GM12878 (cell line): ENCODE data around the gene ATAD2B. TPM values are rescaled to one million over a fixed set of nuclear protein-coding genes. Genes with fewer than 3 reads are reported as not detected.

ENCODE experiments used
- ATAC-seq: fragments of 200-7000 bp; cut with Tn5 transposase; 3 replicates; pipeline ENCODE4 v1.9.1; 2020; ENCODE audit warnings: mild to moderate bottlenecking, moderate library complexity
- BruUV-seq: library from RNA; stranded (reverse); fragments of 400-500 nt; replicated peaks from 2 replicates; lab custom pipeline; 2021; lab: Mats Ljungman, UMichigan
- CTCF ChIA-PET: fragments of 300-600 bp; sonication (Branson Sonifier 250); formaldehyde crosslinking; extraction: SDS; loops from one replicate; lab custom pipeline; 2021; ENCODE audit warnings: inconsistent platforms; lab: Yijun Ruan, JAX
- POLR2A ChIA-PET: fragments of 350-600 bp; formaldehyde crosslinking; extraction: SDS; loops from one replicate; lab custom pipeline; 2021; ENCODE audit warnings: inconsistent platforms; lab: Charles Lee
- RAD21 ChIA-PET: fragments of 300-600 bp; sonication (Branson Sonifier 250); formaldehyde crosslinking; loops from one replicate; lab custom pipeline; 2023; ENCODE audit warnings: antibody characterized with exemption; ENCODE audit not compliant: unreplicated experiment; lab: Charles Lee
- SMC1A ChIA-PET: fragments of 300-600 bp; sonication (Branson Sonifier 250); formaldehyde crosslinking; loops from one replicate; lab custom pipeline; 2023; ENCODE audit not compliant: unreplicated experiment, uncharacterized antibody; lab: Charles Lee
- DNase-seq: peaks from one replicate; pipeline ENCODE4 v3.0.0-alpha.2; 2011; ENCODE audit warnings: low read depth, low spot score
- FAIRE-seq: peaks from 3 replicates; lab custom pipeline; 2011; peaks lifted over from hg19 to GRCh38; lab: Jason Lieb, UNC
- H2AFZ ChIP-seq: 2 replicates; pipeline ENCODE4 v1.6.0; 2011; ENCODE audit warnings: low read depth, low read length, control low read depth; ENCODE audit not compliant: control insufficient read depth
- H3K27ac ChIP-seq: 2 replicates; pipeline ENCODE4 v1.5.1; 2011; ENCODE audit warnings: control low read depth; ENCODE audit not compliant: control insufficient read depth, insufficient read depth
- H3K27me3 ChIP-seq, 2 experiments: replicated peaks in 1 of 2; 2 replicates each; pipeline versions ENCODE4 v1.6.0 to v1.6.1; 2011; ENCODE audit warnings: low read length in 1 of 2; ENCODE audit not compliant: control insufficient read depth in 2 of 2, insufficient read depth in 2 of 2
- H3K36me3 ChIP-seq, 2 experiments: 2 replicates each; pipeline ENCODE4 v1.5.1; 2011; ENCODE audit warnings: low read length in 1 of 2; ENCODE audit not compliant: control insufficient read depth in 2 of 2, insufficient read depth in 2 of 2
- H3K4me1 ChIP-seq: 2 replicates; pipeline ENCODE4 v1.6.1; 2011; ENCODE audit warnings: mild to moderate bottlenecking, low read length, moderate library complexity, mixed read lengths; ENCODE audit not compliant: control insufficient read depth, insufficient read depth
- H3K4me2 ChIP-seq: 2 replicates; pipeline ENCODE4 v1.6.0; 2011; ENCODE audit warnings: control low read depth; ENCODE audit not compliant: control insufficient read depth, insufficient read depth
- H3K4me3 ChIP-seq: fragments of 200-600 bp; sonication (generic); 2 replicates; pipeline ENCODE4 v1.5.1; 2016
- H3K79me2 ChIP-seq: 2 replicates; pipeline ENCODE4 v1.6.0; 2011; ENCODE audit warnings: low read length; ENCODE audit not compliant: control insufficient read depth, insufficient read depth
- H3K9ac ChIP-seq: 2 replicates; pipeline ENCODE4 v1.8.0; 2011; ENCODE audit warnings: low read length, control low read depth, mixed read lengths; ENCODE audit not compliant: control insufficient read depth, insufficient read depth
- H3K9me3 ChIP-seq: replicated peaks from 3 replicates; pipeline ENCODE4 v1.5.1; 2011; ENCODE audit warnings: mild to moderate bottlenecking, low read length; ENCODE audit not compliant: control insufficient read depth, insufficient read depth
- H4K20me1 ChIP-seq: 2 replicates; pipeline ENCODE4 v1.6.0; 2011; ENCODE audit not compliant: control insufficient read depth, insufficient read depth
- ATF2 ChIP-seq: IDR thresholded peaks from 2 replicates; pipeline ENCODE4 v1.6.1; 2012; ENCODE audit warnings: low read length, inconsistent platforms
- CEBPB ChIP-seq, 2 experiments: fragments of 150-350 bp in 1 of 2; IDR thresholded peaks; 2 replicates each; pipeline ENCODE4 v1.6.1; 2012 to 2014; ENCODE audit warnings: low read depth in 2 of 2, low read length in 2 of 2, borderline replicate concordance in 1 of 2, inconsistent platforms in 1 of 2
- CHD2 ChIP-seq: IDR thresholded peaks from 2 replicates; pipeline ENCODE4 v1.6.1; 2011; ENCODE audit warnings: low read depth, low read length, improper control_type of control experiment, borderline replicate concordance
- CTCF ChIP-seq, 3 experiments: IDR thresholded peaks in 2 of 3; conservative IDR thresholded peaks in 1 of 3; 2 replicates each; pipeline ENCODE4 v1.5.1; 2011; ENCODE audit warnings: low read depth in 3 of 3, low read length in 3 of 3, mild to moderate bottlenecking in 3 of 3, control low read depth in 2 of 3, moderate library complexity in 2 of 3, inconsistent platforms in 1 of 3, mixed read lengths in 1 of 3; ENCODE audit not compliant: control insufficient read depth in 2 of 3, insufficient read depth in 1 of 3; ENCODE audit errors: extremely low read depth in 1 of 3
- FOXK2 ChIP-seq: fragments of 450-650 bp; IDR thresholded peaks from 2 replicates; pipeline ENCODE4 v1.6.1; 2017; ENCODE audit warnings: mild to moderate bottlenecking, moderate library complexity
- HCFC1 ChIP-seq: fragments of 150-350 bp; IDR thresholded peaks from 2 replicates; pipeline ENCODE4 v1.6.1; 2014; ENCODE audit warnings: low read length
- IKZF2 ChIP-seq, 2 experiments: fragments of 450-650 bp; IDR thresholded peaks; 2 replicates each; pipeline ENCODE4 v1.6.1; 2017; ENCODE audit warnings: mild to moderate bottlenecking in 2 of 2, moderate library complexity in 2 of 2
- IRF3 ChIP-seq: fragments of 450-650 bp; IDR thresholded peaks from 2 replicates; pipeline ENCODE4 v1.6.1; 2014; ENCODE audit warnings: mild to moderate bottlenecking
- JUNB ChIP-seq: IDR thresholded peaks from 2 replicates; pipeline ENCODE4 v1.6.1; 2016; ENCODE audit warnings: antibody characterized with exemption, mild to moderate bottlenecking
- POLR2A ChIP-seq: IDR thresholded peaks from 2 replicates; pipeline ENCODE4 v1.6.1; 2011; ENCODE audit warnings: low read depth, mild to moderate bottlenecking, low read length
- POLR2AphosphoS2 ChIP-seq: IDR thresholded peaks from 2 replicates; pipeline ENCODE4 v1.6.1; 2011; ENCODE audit warnings: low read depth, mild to moderate bottlenecking, low read length, improper control_type of control experiment, moderate library complexity
- RAD51 ChIP-seq: fragments of 450-650 bp; IDR thresholded peaks from 2 replicates; pipeline ENCODE4 v1.6.1; 2016; ENCODE audit warnings: moderate library complexity, mild to moderate bottlenecking, inconsistent platforms
- RFX5 ChIP-seq: IDR thresholded peaks from 2 replicates; pipeline ENCODE4 v1.6.1; 2011; ENCODE audit warnings: low read depth, low read length, improper control_type of control experiment
- STAT1 ChIP-seq: fragments of 450-650 bp; conservative IDR thresholded peaks from 2 replicates; pipeline ENCODE4 v1.6.1; 2014; ENCODE audit warnings: antibody characterized with exemption, mild to moderate bottlenecking
- YY1 ChIP-seq: IDR thresholded peaks from 2 replicates; pipeline ENCODE4 v1.6.1; 2011; ENCODE audit warnings: low read depth, mild to moderate bottlenecking, low read length
- ZBED1 ChIP-seq: IDR thresholded peaks from 2 replicates; pipeline ENCODE4 v1.6.1; 2016; ENCODE audit warnings: borderline replicate concordance
- ZBTB33 ChIP-seq: fragments of 450-650 bp; IDR thresholded peaks from 2 replicates; pipeline ENCODE4 v1.6.1; 2017; ENCODE audit warnings: mild to moderate bottlenecking
- ZNF207 ChIP-seq: fragments of 450-650 bp; IDR thresholded peaks from 2 replicates; pipeline ENCODE4 v1.6.1; 2014; ENCODE audit warnings: antibody characterized with exemption, mild to moderate bottlenecking, borderline replicate concordance
- WGBS: methylation state at CpG from one replicate; pipeline ENCODE4 v1.1.6; 2016; ENCODE audit warnings: low lambda C conversion rate; ENCODE audit not compliant: insufficient replicate concordance, insufficient coverage; ENCODE audit errors: missing lambda C conversion rate; 5-methylcytosine and 5-hydroxymethylcytosine counted together
- in situ Hi-C: fragments of 300-500 bp; cut with MboI; formaldehyde crosslinking; loops from 9 replicates; pipeline ENCODE4 v1.14.3; 2018; ENCODE audit warnings: mixed read lengths
- intact Hi-C: fragments of 100-400 bp; cut with micrococcal nuclease; formaldehyde crosslinking; loops from one replicate; pipeline ENCODE4 v1.14.2; 2022; ENCODE audit not compliant: unreplicated experiment
- polyA plus RNA-seq, 11 experiments: library from polyadenylated mRNA; depleted of rRNA in 4 of 11; unstranded in 6 of 11; stranded (reverse) in 5 of 11; fragments of >200 nt; fragmentation: Nextera tagmentation in 4 of 11; fragmentation: Illumina TruSeq in 1 of 11; extraction: Ambion mirVana in 4 of 11; extraction: Trizol in 1 of 11; gene quantifications; 1 replicate in 1 of 11; 2 replicates in 10 of 11; pipeline versions ENCODE4 v1.2.1 to v1.2.3, GENCODE V29; 2011 to 2016; ENCODE audit warnings: inconsistent platforms in 2 of 11, missing spikeins in 2 of 11, low read depth in 1 of 11
- total RNA-seq, 4 experiments: library from RNA; depleted of rRNA in 3 of 4; stranded (reverse); fragments of >200 nt in 3 of 4; fragmentation: Illumina TruSeq in 1 of 4; extraction: Trizol in 1 of 4; gene quantifications; 2 replicates each; pipeline versions ENCODE4 v1.2.1 to v1.2.3, GENCODE V29; 2013 to 2021

ATAD2B gene
- total and polyA plus RNA-seq, 10 of the 15 experiments (the other 5 are each of a cell fraction or from before 2014, with no cell fraction given), result 3.6 to 29.9 (median 16.8) TPM

GRCh38 chr2:23850564-23851256, 76.2 kb downstream of the ATAD2B start:
- peak overlapping the region; percentile 87 for H3K27ac ChIP-seq
- intact Hi-C loops, result no loop called here
- H4K20me1 ChIP-seq, result no peaks in the 10 kb centered on the region
- ChIA-PET POLR2A (interaction anchor here (0.5 to 2.4 kb wide), 6 partner anchors 23 to 97 kb away, joined by 3 to 8 read pairs (median 5); partner anchors contain the start of gene ATAD2B), RAD21 (interaction anchor here (0.6 to 3.0 kb wide), 9 partner anchors 8 to 268 kb away, joined by 3 to 18 read pairs (median 3); partner anchors contain the start of gene ATAD2B), SMC1A (interaction anchor here (0.9 to 2.8 kb wide), 8 partner anchors 12 to 77 kb away, joined by 3 to 17 read pairs (median 4); partner anchors contain the start of gene ATAD2B), CTCF (interaction anchor here (0.7 to 2.1 kb wide), 8 partner anchors 11 to 196 kb away, joined by 3 to 14 read pairs (median 3); partner anchors contain the start of genes ATAD2B and WDCP)
- peak overlapping the region; percentile 52 for H3K9ac ChIP-seq
- H3K36me3 ChIP-seq, result peaks cover 2% of the 10 kb centered on the region in 2 experiments; a peak in 3 of 4 replicates
- FAIRE-seq, result peak; percentile 98
- WGBS, result 48% methylated on average over 4 of the region's 4 CpGs
- in situ Hi-C loops, result no loop called here
- no TSS peak for BruUV-seq
- H3K4me2 ChIP-seq, result peak overlapping the region; percentile 36
- H2AFZ ChIP-seq, result peak overlapping the region; percentile 51
- H3K9me3 ChIP-seq, result no peaks in the 10 kb centered on the region
- H3K4me3 ChIP-seq, result no peak overlapping the region; the same call in 1 of the 2 replicates
- peaks cover 29% of the 10 kb centered on the region for H3K4me1 ChIP-seq
- no peaks in the 10 kb centered on the region for H3K27me3 ChIP-seq
- DNase-seq, result peak; percentile 53
- peaks cover 3% of the 10 kb centered on the region for H3K79me2 ChIP-seq
- peak; percentile 97 for ATAC-seq
- TF ChIP-seq CHD2, result 0 out of 2 replicates have a peak, but pooled peaks have one; percentile 42
- peak; percentile 73 for TF ChIP-seq JUNB
- TF ChIP-seq ATF2, result 0 out of 2 replicates have a peak, but pooled peaks have one; percentile 14
- no peak for TF ChIP-seq ZBTB33
- no peak for TF ChIP-seq HCFC1
- no peak for TF ChIP-seq CTCF (IDR thresholded peaks at IDR 0.05 in 2 of 3, conservative IDR thresholded peaks at IDR 0.05 in 1 of 3; ENCODE audit: control insufficient read depth in 2 of 3, extremely low read depth in 1 of 3, insufficient read depth in 1 of 3, low read depth in 3 of 3, low read length in 3 of 3)
- no peak for TF ChIP-seq YY1
- peak; percentile 89 to 91; a peak in 3 of 4 replicates for TF ChIP-seq IKZF2 (IDR thresholded peaks at IDR 0.05)
- no peak for TF ChIP-seq ZBED1
- no peak for TF ChIP-seq ZNF207
- TF ChIP-seq STAT1, result no peak
- no peak for TF ChIP-seq POLR2AphosphoS2
- TF ChIP-seq IRF3, result no peak
- no peak for TF ChIP-seq POLR2A
- TF ChIP-seq FOXK2, result no peak
- TF ChIP-seq RAD51, result peak; percentile 21; the same call in 1 of the 2 replicates
- TF ChIP-seq CEBPB (IDR thresholded peaks at IDR 0.05; ENCODE audit: borderline replicate concordance in 1 of 2, low read depth in 2 of 2, low read length in 2 of 2), result no peak
- TF ChIP-seq RFX5, result peak; percentile 49; the same call in 1 of the 2 replicates
